H1 (cell line): Measurements from ENCODE around the gene CACNA2D1. TPM values are rescaled to one million over a fixed set of nuclear protein-coding genes. Genes with fewer than 3 reads are reported as not detected.
A peak's percentile ranks its signal among the peaks of the same experiment; 100 is the strongest.

Source experiments
- CTCF ChIA-PET: fragments of 300-600 bp; sonication (Branson Sonifier 250); formaldehyde crosslinking; loops from one replicate; lab custom pipeline; 2021; ENCODE audit not compliant: partially characterized antibody; lab: Charles Lee
- POLR2A ChIA-PET: fragments of 300-600 bp; sonication (Branson Sonifier 250); formaldehyde crosslinking; loops from one replicate; lab custom pipeline; 2021; ENCODE audit warnings: inconsistent platforms; ENCODE audit not compliant: partially characterized antibody; lab: Charles Lee
- DNase-seq, 2 experiments: peaks; one replicate each; pipeline versions ENCODE4 v3.0.0 to v3.0.0-alpha.2; 2010 to 2022; ENCODE audit warnings: low spot score in 2 of 2, low read depth in 1 of 2, mixed read lengths in 1 of 2
- FAIRE-seq: peaks from 2 replicates; lab custom pipeline; 2011; peaks lifted over from hg19 to GRCh38; lab: Jason Lieb, UNC
- H2AFZ ChIP-seq: 2 replicates; pipeline ENCODE4 v1.8.1; 2012; ENCODE audit warnings: low read length, inconsistent platforms
- H2AK5ac ChIP-seq: 2 replicates; pipeline ENCODE4 v1.6.1; 2013; ENCODE audit warnings: low read depth, low read length
- H2BK120ac ChIP-seq: replicated peaks from 2 replicates; pipeline ENCODE3; 2013; ENCODE audit warnings: low read depth, low read length, inconsistent platforms
- H2BK12ac ChIP-seq: 2 replicates; pipeline ENCODE4 v1.6.1; 2013; ENCODE audit warnings: low read depth, low read length
- H2BK15ac ChIP-seq: 2 replicates; pipeline ENCODE4 v1.6.1; 2013; ENCODE audit warnings: low read length
- H2BK20ac ChIP-seq: 2 replicates; pipeline ENCODE4 v1.6.1; 2013; ENCODE audit warnings: low read length
- H2BK5ac ChIP-seq: 2 replicates; pipeline ENCODE4 v1.6.1; 2013; ENCODE audit warnings: low read depth, low read length
- H3K14ac ChIP-seq: 2 replicates; pipeline ENCODE4 v1.6.1; 2013; ENCODE audit warnings: inconsistent platforms; ENCODE audit not compliant: insufficient read length
- H3K18ac ChIP-seq: 2 replicates; pipeline ENCODE4 v1.6.1; 2013; ENCODE audit warnings: low read length; ENCODE audit errors: extremely low read depth
- H3K23ac ChIP-seq: 2 replicates; pipeline ENCODE4 v1.6.1; 2013; ENCODE audit warnings: inconsistent platforms; ENCODE audit not compliant: insufficient read length
- H3K23me2 ChIP-seq: 2 replicates; pipeline ENCODE4 v1.6.1; 2013; ENCODE audit warnings: low read depth, low read length
- H3K27ac ChIP-seq: 2 replicates; pipeline ENCODE4 v1.6.1; 2011; ENCODE audit warnings: low read depth, low read length, inconsistent platforms
- H3K27me3 ChIP-seq, 4 experiments: replicated peaks in 1 of 4; 1 replicate in 1 of 4; 2 replicates in 3 of 4; pipeline versions ENCODE4 v1.6.1 to v1.8.1; 2011 to 2013; ENCODE audit warnings: low read length in 3 of 4, mild to moderate bottlenecking in 3 of 4, inconsistent platforms in 2 of 4, mixed read lengths in 2 of 4, moderate library complexity in 1 of 4; ENCODE audit not compliant: control insufficient read depth in 3 of 4, insufficient read depth in 3 of 4; ENCODE audit errors: extremely low read depth in 1 of 4
- H3K36me3 ChIP-seq, 4 experiments: 2 replicates each; pipeline versions ENCODE4 v1.6.1 to v1.8.1; 2011 to 2013; ENCODE audit warnings: mild to moderate bottlenecking in 4 of 4, low read length in 3 of 4, moderate library complexity in 2 of 4, control low read depth in 1 of 4, inconsistent platforms in 1 of 4; ENCODE audit not compliant: insufficient read depth in 4 of 4, control insufficient read depth in 2 of 4
- H3K4ac ChIP-seq: replicated peaks from 2 replicates; pipeline ENCODE3; 2013; ENCODE audit warnings: low read length, low read depth, mixed read lengths, inconsistent platforms; ENCODE audit not compliant: insufficient read length
- H3K4me1 ChIP-seq, 4 experiments: replicated peaks in 1 of 4; 1 replicate in 1 of 4; 2 replicates in 3 of 4; pipeline versions ENCODE4 v1.6.1 to v1.8.1; 2011 to 2013; ENCODE audit warnings: low read length in 3 of 4, inconsistent platforms in 2 of 4, mixed read lengths in 1 of 4; ENCODE audit not compliant: insufficient read depth in 4 of 4, control insufficient read depth in 3 of 4
- H3K4me2 ChIP-seq, 2 experiments: 2 replicates each; pipeline versions ENCODE4 v1.6.1 to v1.8.1; 2011 to 2013; ENCODE audit warnings: low read depth in 2 of 2, low read length in 2 of 2, control low read depth in 1 of 2, inconsistent platforms in 1 of 2, mild to moderate bottlenecking in 1 of 2; ENCODE audit not compliant: insufficient read depth in 1 of 2
- H3K4me3 ChIP-seq, 4 experiments: fragments of 200-600, 300-600 bp in 1 of 4; sonication (generic), shearing (Covaris generic), sonication (Bioruptor Twin) in 1 of 4; 2 replicates each; pipeline versions ENCODE4 v1.5.1 to v1.8.1; 2011 to 2016; ENCODE audit warnings: low read length in 4 of 4, low read depth in 3 of 4, control low read depth in 2 of 4, inconsistent platforms in 2 of 4, mild to moderate bottlenecking in 2 of 4, mixed read lengths in 1 of 4, moderate library complexity in 1 of 4; ENCODE audit not compliant: insufficient read depth in 2 of 4; ENCODE audit errors: extremely low read depth in 1 of 4
- H3K56ac ChIP-seq: replicated peaks from 2 replicates; pipeline ENCODE3; 2013; ENCODE audit warnings: low read depth, mild to moderate bottlenecking, mixed read lengths, low read length, inconsistent platforms; ENCODE audit not compliant: insufficient read length
- H3K79me1 ChIP-seq: 2 replicates; pipeline ENCODE4 v1.6.1; 2013; ENCODE audit warnings: low read depth, low read length, control low read depth
- H3K79me2 ChIP-seq, 2 experiments: 2 replicates each; pipeline versions ENCODE4 v1.6.1 to v1.8.1; 2012 to 2013; ENCODE audit warnings: low read length in 2 of 2, mild to moderate bottlenecking in 2 of 2, inconsistent platforms in 1 of 2; ENCODE audit not compliant: insufficient read depth in 2 of 2, control insufficient read depth in 1 of 2
- H3K9ac ChIP-seq, 4 experiments: replicated peaks in 1 of 4; 1 replicate in 1 of 4; 2 replicates in 3 of 4; pipeline versions ENCODE4 v1.6.1 to v1.8.1; 2011 to 2013; ENCODE audit warnings: low read depth in 3 of 4, low read length in 3 of 4, control low read depth in 2 of 4, mild to moderate bottlenecking in 2 of 4, moderate library complexity in 2 of 4, inconsistent platforms in 1 of 4; ENCODE audit errors: extremely low read depth in 1 of 4
- H3K9me3 ChIP-seq, 2 experiments: 2 replicates each; pipeline versions ENCODE4 v1.6.1 to v1.8.1; 2012 to 2013; ENCODE audit warnings: mild to moderate bottlenecking in 2 of 2, moderate library complexity in 2 of 2, control low read depth in 1 of 2, inconsistent platforms in 1 of 2, low read depth in 1 of 2, low read length in 1 of 2, mixed read lengths in 1 of 2; ENCODE audit not compliant: insufficient read depth in 2 of 2
- H4K20me1 ChIP-seq, 2 experiments: replicated peaks in 1 of 2; 2 replicates each; pipeline versions ENCODE3 to v1.8.1; 2011 to 2013; ENCODE audit warnings: inconsistent platforms in 2 of 2, low read length in 2 of 2, mild to moderate bottlenecking in 1 of 2; ENCODE audit not compliant: insufficient read depth in 2 of 2, control insufficient read depth in 1 of 2
- H4K5ac ChIP-seq: 2 replicates; pipeline ENCODE4 v1.6.1; 2013; ENCODE audit warnings: low read length, low read depth, mixed read lengths, inconsistent platforms; ENCODE audit not compliant: insufficient read length
- H4K8ac ChIP-seq: 2 replicates; pipeline ENCODE4 v1.8.0; 2013; ENCODE audit warnings: mild to moderate bottlenecking, moderate library complexity, low read length, inconsistent platforms; ENCODE audit not compliant: insufficient read depth; ENCODE audit errors: extremely low read depth
- H4K91ac ChIP-seq: replicated peaks from 2 replicates; pipeline ENCODE3; 2013; ENCODE audit warnings: low read length, mixed read lengths, inconsistent platforms; ENCODE audit not compliant: insufficient read length
- ATF2 ChIP-seq: IDR thresholded peaks from 2 replicates; pipeline ENCODE4 v1.6.1; 2012; ENCODE audit warnings: low read length, inconsistent platforms
- ATF3 ChIP-seq: IDR thresholded peaks from 2 replicates; pipeline ENCODE4 v1.6.1; 2011; ENCODE audit warnings: low read depth, mild to moderate bottlenecking, low read length; ENCODE audit not compliant: insufficient read depth
- E2F6 ChIP-seq: IDR thresholded peaks from 2 replicates; pipeline ENCODE4 v1.6.1; 2012; ENCODE audit warnings: inconsistent platforms
- FOSL1 ChIP-seq: IDR thresholded peaks from 2 replicates; pipeline ENCODE4 v1.6.1; 2011; ENCODE audit warnings: mild to moderate bottlenecking, low read depth, low read length, moderate library complexity; ENCODE audit not compliant: insufficient read depth
- HDAC2 ChIP-seq, 2 experiments: fragments of 300-600 bp in 1 of 2; sonication (generic) in 1 of 2; IDR thresholded peaks; 2 replicates each; pipeline ENCODE4 v1.6.1; 2011 to 2012; ENCODE audit warnings: low read depth in 2 of 2, low read length in 2 of 2, mild to moderate bottlenecking in 2 of 2, moderate library complexity in 2 of 2, borderline replicate concordance in 1 of 2, inconsistent platforms in 1 of 2
- JUN ChIP-seq: IDR thresholded peaks from 2 replicates; pipeline ENCODE4 v1.6.1; 2011; ENCODE audit warnings: low read depth, mild to moderate bottlenecking, improper control_type of control experiment, low read length
- POLR2AphosphoS5 ChIP-seq: IDR thresholded peaks from 2 replicates; pipeline ENCODE4 v1.6.1; 2011; ENCODE audit warnings: low read depth, low read length
- RNF2 ChIP-seq: fragments of 200-900, 300-1000 bp; sonication (generic); IDR thresholded peaks from 2 replicates; pipeline ENCODE4 v1.7.1; 2016; ENCODE audit warnings: borderline replicate concordance, low read depth, mild to moderate bottlenecking, antibody characterized with exemption, low read length; ENCODE audit not compliant: poor library complexity, severe bottlenecking; ENCODE audit errors: missing control alignments
- SIRT6 ChIP-seq: IDR thresholded peaks from one replicate; pipeline ENCODE4 v1.7.1; 2012; ENCODE audit warnings: low read length, inconsistent platforms
- SIX5 ChIP-seq: IDR thresholded peaks from 2 replicates; pipeline ENCODE4 v1.6.1; 2011; ENCODE audit warnings: mild to moderate bottlenecking, low read depth, low read length
- TAF1 ChIP-seq: IDR thresholded peaks from 2 replicates; pipeline ENCODE4 v1.6.1; 2011; ENCODE audit warnings: mild to moderate bottlenecking, low read depth, low read length
- TEAD4 ChIP-seq: IDR thresholded peaks from 2 replicates; pipeline ENCODE4 v1.6.1; 2012; ENCODE audit warnings: low read depth, low read length, inconsistent platforms, mixed read lengths
- polyA plus RNA-seq, 7 experiments: library from polyadenylated mRNA; depleted of rRNA in 3 of 7; stranded (reverse) in 5 of 7; unstranded in 2 of 7; fragments of >200 nt in 5 of 7; fragments of 200-250 nt in 2 of 7; gene quantifications; 1 replicate in 5 of 7; 2 replicates in 1 of 7; 4 replicates in 1 of 7; pipeline versions ENCODE4 v1.2.1 to v1.2.3, GENCODE V29; 2011 to 2013; ENCODE audit warnings: missing spikeins in 2 of 7, mixed read lengths in 2 of 7
- total RNA-seq: library from RNA; stranded (reverse); fragmentation: NEBNext Ultra II Directional; extraction: Animal tissue kit (Norgen Biotek cat#: 25700); gene quantifications from 2 replicates; pipeline ENCODE4 v1.2.1, GENCODE V29; 2021

CACNA2D1 gene
- total and polyA plus RNA-seq, 2 of the 8 experiments (the other 6 are each of a cell fraction or from before 2014, with no cell fraction given) = 4.3 to 27.3 TPM

- no peak overlapping the region for H3K14ac ChIP-seq
- no peak overlapping the region for H4K91ac ChIP-seq
- peaks cover 3 to 10% (median 5%) of the 10 kb centered on the region in 4 experiments; a peak in 5 of 7 replicates for H3K4me1 ChIP-seq
- no peaks in the 10 kb centered on the region for H3K27me3 ChIP-seq
- no peak overlapping the region for H3K18ac ChIP-seq
- no peaks in the 10 kb centered on the region for H3K36me3 ChIP-seq
- H4K5ac ChIP-seq = no peak overlapping the region
- no peak overlapping the region for H3K23ac ChIP-seq
- H3K4me2 ChIP-seq = no peak overlapping the region
- no peak overlapping the region for H4K8ac ChIP-seq
- no peak overlapping the region for H3K9ac ChIP-seq
- H3K4me3 ChIP-seq = peak overlapping the region in 1 of 4 experiments; percentile 6; a peak in 1 of 8 replicates
- H2AFZ ChIP-seq = no peak overlapping the region
- no peaks in the 10 kb centered on the region for H3K79me2 ChIP-seq
- no peaks in the 10 kb centered on the region for H3K79me1 ChIP-seq
- DNase-seq = no peak
- H4K20me1 ChIP-seq = no peaks in the 10 kb centered on the region
- H2BK120ac ChIP-seq = no peak overlapping the region
- no peaks in the 10 kb centered on the region for H3K23me2 ChIP-seq
- FAIRE-seq = no peak
- no peak overlapping the region for H3K4ac ChIP-seq
- ChIA-PET CTCF (no interaction called here), POLR2A (no interaction called here)
- H2BK20ac ChIP-seq = no peak overlapping the region
- H2BK5ac ChIP-seq = no peak overlapping the region
- H2BK15ac ChIP-seq = no peak overlapping the region
- H3K9me3 ChIP-seq = no peaks in the 10 kb centered on the region
- no peak overlapping the region for H3K56ac ChIP-seq
- H2BK12ac ChIP-seq = no peak overlapping the region
- H2AK5ac ChIP-seq = no peak overlapping the region
- no peak overlapping the region for H3K27ac ChIP-seq
- TF ChIP-seq JUN (no peak), TAF1 (no peak), SIX5 (no peak), ATF2 (no peak), HDAC2 (IDR thresholded peaks at IDR 0.05; ENCODE audit: borderline replicate concordance in 1 of 2, low read depth in 2 of 2, low read length in 2 of 2) (no peak), ATF3 (no peak), E2F6 (no peak), RNF2 (no peak), FOSL1 (no peak), POLR2AphosphoS5 (no peak), TEAD4 (no peak), SIRT6 (no peak)
These were observed 494.3 kb downstream of the CACNA2D1 start for GRCh38 chr7:81949306-81949705.
